Cardiac septum (tissue), 1 donor: ENCODE measurements around the gene DCLRE1C. TPM values are rescaled to one million over a fixed set of nuclear protein-coding genes. Genes with fewer than 3 reads are reported as not detected.

Source experiments
- DNase-seq: peaks from one replicate; pipeline ENCODE4 v3.0.0-alpha.2; 2020; ENCODE audit warnings: low spot score
- intact Hi-C: fragments of 100-400 bp; cut with DNase I; formaldehyde crosslinking; loops from one replicate; pipeline ENCODE4 v1.14.0; 2022
- total RNA-seq: library from RNA; stranded (reverse); fragmentation: NEBNext Ultra II Directional; extraction: Animal tissue kit (Norgen Biotek cat#: 25700); gene quantifications from one replicate; pipeline ENCODE4 v1.2.1, GENCODE V29; 2021
- donor health status: DM: no; HTN: no; CAD: no.

DCLRE1C gene
- total RNA-seq, 1 donor from 2014 or later, result 3.2 TPM

DNA sequence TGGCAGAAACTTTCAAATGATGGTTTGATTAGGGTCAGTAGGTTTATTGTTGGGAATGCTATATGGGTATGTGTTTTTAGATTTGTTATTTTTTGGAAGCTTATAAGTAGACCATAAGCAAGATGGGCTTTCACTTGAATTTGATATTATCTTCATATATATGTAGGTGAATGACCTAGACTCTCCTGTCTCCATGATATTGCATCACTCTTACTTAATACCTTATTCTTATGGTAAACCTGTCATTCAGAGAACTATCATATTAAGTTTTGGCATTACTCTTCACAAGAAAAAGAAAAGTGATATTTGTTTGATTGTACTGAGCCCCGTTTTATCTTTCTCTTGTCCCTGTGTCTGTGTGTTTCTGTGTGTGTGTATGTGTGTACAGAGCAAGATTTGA is 98.4 kb downstream of the DCLRE1C start:
- intact Hi-C loops, result no loop called here
- DNase-seq, result no peak

DNA sequence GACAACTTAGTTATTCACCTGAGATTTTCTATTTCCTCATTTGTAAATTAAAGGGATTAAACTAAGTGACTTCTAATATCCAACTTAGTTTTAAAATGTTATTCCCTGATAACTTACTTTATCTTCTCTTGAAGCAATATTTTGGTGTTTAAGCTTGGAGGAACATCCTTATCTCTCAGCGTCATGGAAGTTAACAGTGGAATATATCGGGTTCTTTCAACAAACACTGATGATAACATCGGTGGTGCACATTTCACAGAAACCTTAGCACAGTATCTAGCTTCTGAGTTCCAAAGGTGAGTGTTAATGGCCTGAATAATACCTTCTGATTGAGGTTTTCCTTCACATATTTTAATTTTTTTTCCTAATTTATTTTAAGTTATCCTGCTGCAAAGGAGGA is 101.7 kb downstream of the DCLRE1C start:
- DNase-seq, result no peak
- intact Hi-C loops, result no loop called here

Other genes starting within 250 kb of the DCLRE1C start
- gene FAM107B, start 179.2 kb downstream of the DCLRE1C start, total RNA-seq, result 8.6 TPM
- 2.3 TPM for gene CDNF, start 116.1 kb downstream of the DCLRE1C start, total RNA-seq
- gene HSPA14, start 115.8 kb downstream of the DCLRE1C start, total RNA-seq, result 7.3 TPM
- 6.0 TPM for gene MSANTD7, start 115.8 kb downstream of the DCLRE1C start, total RNA-seq
- 7.9 TPM for gene SUV39H2, start 75.2 kb downstream of the DCLRE1C start, total RNA-seq
- 0.54 TPM for gene MEIG1, start 5.3 kb upstream of the DCLRE1C start, total RNA-seq
- gene OLAH, start 89.8 kb upstream of the DCLRE1C start, total RNA-seq, result not detected
- not detected for gene ACBD7, start 134.7 kb upstream of the DCLRE1C start, total RNA-seq
- 8.0 TPM for gene RPP38, start 143.3 kb upstream of the DCLRE1C start, total RNA-seq
- 11.0 TPM for gene NMT2, start 214.6 kb upstream of the DCLRE1C start, total RNA-seq